ENCODE results near the gene N4BP3. TPM values are rescaled to one million over a fixed set of nuclear protein-coding genes. Genes with fewer than 3 reads are reported as not detected.

Gene N4BP3
- total and polyA plus RNA-seq, 5 donors = 0.15 to 0.79 (median 0.45) TPM

- intact Hi-C loops (cut with DNase I) = no loop called here
- H3K4me1 ChIP-seq (ENCODE audit: control insufficient read depth, insufficient read depth, low read length) = peaks cover 5% of the 10 kb centered on the region
- WGBS = 66% methylated on average over 11 of the region's 11 CpGs
- no peaks in the 10 kb centered on the region for H3K9me3 ChIP-seq (ENCODE audit: control insufficient read depth, low read length)
- no peak overlapping the region for H3K4me3 ChIP-seq (ENCODE audit: low read length)
- DNase-seq (no peak), ATAC-seq (no peak)
- no peaks in the 10 kb centered on the region for H3K27me3 ChIP-seq (ENCODE audit: control insufficient read depth, insufficient read depth)
- no peak overlapping the region for H3K27ac ChIP-seq (ENCODE audit: low read length)
Measured at GRCh38 chr5:178150977-178151734, 37.8 kb downstream of the N4BP3 start.

DNA sequence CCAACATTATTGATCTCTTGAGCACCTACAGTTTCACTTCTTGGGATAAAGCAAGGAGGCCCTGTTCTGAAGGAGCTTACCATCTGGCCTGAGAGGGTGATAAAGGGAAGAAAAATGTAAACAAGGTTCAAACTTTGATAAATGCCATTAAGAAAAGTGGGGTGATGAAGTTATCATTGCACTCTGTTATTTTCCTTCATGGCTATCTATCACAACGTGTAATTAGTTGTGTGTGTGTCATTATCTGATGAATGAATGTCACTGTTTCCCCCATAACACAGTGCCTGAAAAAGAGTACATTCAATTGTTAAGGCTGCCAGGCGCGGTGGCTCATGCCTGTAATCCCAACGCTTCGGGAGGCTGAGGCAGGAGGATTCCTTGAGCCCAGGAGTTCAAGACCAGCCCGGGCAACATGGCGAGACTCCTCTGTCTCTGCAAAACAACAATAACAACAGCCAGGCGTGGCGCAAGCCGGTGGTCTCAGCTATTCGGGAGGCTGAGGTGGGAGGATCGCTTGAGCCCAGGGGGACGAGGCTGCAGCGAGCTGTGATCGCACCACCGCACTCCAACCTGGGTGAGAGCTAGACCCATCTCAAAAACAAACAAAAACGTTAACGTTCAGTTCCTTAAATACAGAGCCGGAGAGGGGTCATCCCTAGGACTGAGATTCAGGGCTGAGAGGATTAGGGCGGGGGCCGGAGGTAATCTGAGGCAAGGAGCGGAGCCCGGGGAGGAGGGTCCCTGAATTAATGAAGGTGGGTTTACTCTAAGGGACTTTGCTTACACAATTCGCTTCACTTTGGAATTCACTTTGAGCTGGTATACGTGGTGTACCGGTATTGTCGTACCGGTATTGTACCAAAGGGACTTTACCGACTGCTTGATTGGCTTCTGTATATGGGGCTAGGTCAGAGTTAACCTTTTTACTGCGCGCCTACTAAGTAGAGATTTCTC is 39.4 kb downstream of the N4BP3 start:
- intact Hi-C loops (cut with DNase I) = no loop called here
- DNase-seq = no peak
- H3K27ac ChIP-seq (ENCODE audit: low read length) = no peak overlapping the region
- H3K4me1 ChIP-seq (ENCODE audit: control insufficient read depth, insufficient read depth, low read length) = peaks cover 5% of the 10 kb centered on the region
- H3K4me3 ChIP-seq (ENCODE audit: low read length) = peak overlapping the region; percentile 68
- WGBS = 52% methylated on average over 31 of the region's 31 CpGs
- no peaks in the 10 kb centered on the region for H3K9me3 ChIP-seq (ENCODE audit: control insufficient read depth, low read length)
- no peaks in the 10 kb centered on the region for H3K27me3 ChIP-seq (ENCODE audit: control insufficient read depth, insufficient read depth)
- no peak for ATAC-seq

GRCh38 chr5:178153530-178154340 is 40.4 kb downstream of the N4BP3 start, which contains the start of gene NHP2:
NHP2 (minus strand) TSS chr5:178153885; CDS start chr5:178153817, 68 bp downstream.
- peak; percentile 99 for ATAC-seq
- peaks cover 5% of the 10 kb centered on the region for H3K4me1 ChIP-seq (ENCODE audit: control insufficient read depth, insufficient read depth, low read length)
- intact Hi-C loops (cut with DNase I) = no loop called here
- H3K27me3 ChIP-seq (ENCODE audit: control insufficient read depth, insufficient read depth) = no peaks in the 10 kb centered on the region
- H3K9me3 ChIP-seq (ENCODE audit: control insufficient read depth, low read length) = no peaks in the 10 kb centered on the region
- WGBS = 2% methylated on average over 68 of the region's 68 CpGs
- peak within 1 kb of the TSS; percentile 68 for H3K4me3 ChIP-seq (ENCODE audit: low read length)
- peak; percentile 98 to 99 (median 99) for DNase-seq
- peak within 1 kb of the TSS; percentile 60 for H3K27ac ChIP-seq (ENCODE audit: low read length)

- ATAC-seq = no peak
- WGBS = 86% methylated on average over 8 of the region's 8 CpGs
- H3K4me3 ChIP-seq (ENCODE audit: low read length) = no peak overlapping the region
- no peak for DNase-seq
- intact Hi-C loops (cut with DNase I) = no loop called here
- no peak overlapping the region for H3K27ac ChIP-seq (ENCODE audit: low read length)
- H3K9me3 ChIP-seq (ENCODE audit: control insufficient read depth, low read length) = no peaks in the 10 kb centered on the region
- no peaks in the 10 kb centered on the region for H3K27me3 ChIP-seq (ENCODE audit: control insufficient read depth, insufficient read depth)
- peaks cover 5% of the 10 kb centered on the region for H3K4me1 ChIP-seq (ENCODE audit: control insufficient read depth, insufficient read depth, low read length)
Measured at GRCh38 chr5:178155065-178155464, 41.7 kb downstream of the N4BP3 start.

GRCh38 chr5:178160176-178160575 is 46.8 kb downstream of the N4BP3 start:
- Histone ChIP-seq H3K4me1 (ENCODE audit: control insufficient read depth, insufficient read depth, low read length) (no peaks in the 10 kb centered on the region), H3K27me3 (ENCODE audit: control insufficient read depth, insufficient read depth) (no peaks in the 10 kb centered on the region), H3K9me3 (ENCODE audit: control insufficient read depth, low read length) (no peaks in the 10 kb centered on the region), H3K4me3 (ENCODE audit: low read length) (no peak overlapping the region), H3K27ac (ENCODE audit: low read length) (no peak overlapping the region)
- 83% methylated on average over 5 of the region's 5 CpGs for WGBS
- no peak for DNase-seq
- intact Hi-C loops (cut with DNase I) = loop anchor here in 2 of 4 donors (5.0 to 10.0 kb wide), 2 partner anchors 83 to 85 kb away; no protein-coding TSS in a partner anchor
- no peak for ATAC-seq

DNA sequence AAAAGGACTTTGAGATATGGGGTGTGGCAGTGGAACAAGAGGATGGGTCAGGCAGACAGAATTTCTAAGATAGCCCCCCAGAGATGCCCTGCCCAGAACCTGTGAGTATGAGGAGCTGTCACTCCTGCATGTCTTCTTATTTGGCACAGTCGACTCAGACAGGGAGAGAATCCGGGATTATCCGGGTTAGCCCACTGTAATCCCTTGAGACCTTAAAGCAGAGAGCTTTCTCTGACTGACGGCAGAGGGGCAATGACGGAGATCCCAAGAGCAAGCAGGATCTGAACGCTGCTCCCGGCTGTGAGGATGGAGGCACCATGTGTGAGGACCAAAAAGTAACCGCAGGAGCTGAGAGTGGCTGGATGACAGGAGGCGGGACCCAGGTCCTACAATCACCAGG is 49.1 kb downstream of the N4BP3 start:
- no peaks in the 10 kb centered on the region for H3K9me3 ChIP-seq (ENCODE audit: control insufficient read depth, low read length)
- H3K4me3 ChIP-seq (ENCODE audit: low read length) = no peak overlapping the region
- WGBS = 78% methylated on average over 9 of the region's 9 CpGs
- ATAC-seq (no peak), DNase-seq (no peak)
- H3K27ac ChIP-seq (ENCODE audit: low read length) = no peak overlapping the region
- intact Hi-C loops (cut with DNase I) = loop anchor here in 2 of 4 donors (5.0 to 10.0 kb wide), 2 partner anchors 85 to 88 kb away; no protein-coding TSS in a partner anchor
- H3K27me3 ChIP-seq (ENCODE audit: control insufficient read depth, insufficient read depth) = no peaks in the 10 kb centered on the region
- no peaks in the 10 kb centered on the region for H3K4me1 ChIP-seq (ENCODE audit: control insufficient read depth, insufficient read depth, low read length)

DNA sequence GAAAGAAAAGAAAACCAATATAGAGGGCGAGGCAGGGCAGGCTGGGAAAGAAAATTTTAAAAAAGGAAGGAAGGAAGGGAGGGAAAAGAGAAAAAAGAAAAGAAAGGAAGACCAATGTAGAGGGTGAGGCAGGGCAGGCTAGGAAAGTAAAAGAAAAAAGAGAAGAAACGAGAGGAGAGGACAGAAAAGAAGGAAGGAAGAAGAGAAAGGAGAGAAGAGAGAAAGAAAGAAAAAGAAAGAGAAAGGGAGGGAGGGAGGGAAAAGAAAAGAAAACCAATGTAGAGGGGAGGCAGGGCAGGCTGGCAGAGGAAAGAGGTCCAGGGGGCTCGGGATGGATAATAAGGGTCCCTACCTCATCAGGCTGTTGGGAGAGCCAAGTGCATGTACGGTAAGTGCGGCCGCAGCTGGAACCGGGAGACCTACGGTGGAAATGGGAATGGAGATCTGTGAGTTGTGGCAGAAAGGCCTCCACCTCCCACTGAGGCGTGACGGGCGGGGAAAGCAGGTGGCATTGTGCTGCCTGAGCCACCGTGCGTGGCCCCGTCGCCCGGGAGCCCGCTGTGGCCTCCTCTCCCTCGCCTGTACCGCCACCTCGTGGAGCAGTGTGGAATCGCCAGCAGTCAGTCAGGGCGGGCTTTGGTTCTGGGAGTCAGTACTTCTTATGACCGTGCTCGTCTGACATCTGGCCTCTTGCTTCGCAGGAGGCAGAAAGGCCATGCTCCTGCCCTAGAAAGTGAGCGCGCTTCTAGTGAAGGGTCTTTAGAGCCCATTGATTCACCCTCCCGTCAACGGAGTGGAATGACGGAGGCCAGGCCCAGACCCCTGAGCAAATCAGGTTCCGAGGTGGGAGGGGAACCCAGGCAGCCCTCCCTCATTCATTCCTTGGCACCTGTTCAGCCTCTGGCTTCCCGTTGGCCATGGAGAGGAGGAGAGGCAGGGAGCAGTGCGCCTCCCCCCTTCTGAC is 50.7 kb downstream of the N4BP3 start:
- H3K4me1 ChIP-seq (ENCODE audit: control insufficient read depth, insufficient read depth, low read length) = no peaks in the 10 kb centered on the region
- peak; percentile 79 to 93 (median 92) for DNase-seq
- no peak overlapping the region for H3K4me3 ChIP-seq (ENCODE audit: low read length)
- H3K27me3 ChIP-seq (ENCODE audit: control insufficient read depth, insufficient read depth) = no peaks in the 10 kb centered on the region
- ATAC-seq = peak; percentile 92 to 95
- intact Hi-C loops (cut with DNase I) = loop anchor here (1.0 to 10.0 kb wide), 5 partner anchors 86 to 89 kb away; no protein-coding TSS in a partner anchor
- no peak overlapping the region for H3K27ac ChIP-seq (ENCODE audit: low read length)
- 8% methylated on average over 33 of the region's 33 CpGs for WGBS
- no peaks in the 10 kb centered on the region for H3K9me3 ChIP-seq (ENCODE audit: control insufficient read depth, low read length)

GRCh38 chr5:178165581-178165980 is 52.2 kb downstream of the N4BP3 start:
- WGBS = 30% methylated on average over 38 of the region's 38 CpGs
- Histone ChIP-seq H3K27ac (ENCODE audit: low read length) (no peak overlapping the region), H3K27me3 (ENCODE audit: control insufficient read depth, insufficient read depth) (no peaks in the 10 kb centered on the region), H3K4me1 (ENCODE audit: control insufficient read depth, insufficient read depth, low read length) (no peaks in the 10 kb centered on the region), H3K4me3 (ENCODE audit: low read length) (no peak overlapping the region), H3K9me3 (ENCODE audit: control insufficient read depth, low read length) (no peaks in the 10 kb centered on the region)
- ATAC-seq (no peak), DNase-seq (no peak)
- intact Hi-C loops (cut with DNase I) = loop anchor here in 3 of 4 donors (2.0 to 10.0 kb wide), 3 partner anchors 89 to 91 kb away; no protein-coding TSS in a partner anchor

DNA sequence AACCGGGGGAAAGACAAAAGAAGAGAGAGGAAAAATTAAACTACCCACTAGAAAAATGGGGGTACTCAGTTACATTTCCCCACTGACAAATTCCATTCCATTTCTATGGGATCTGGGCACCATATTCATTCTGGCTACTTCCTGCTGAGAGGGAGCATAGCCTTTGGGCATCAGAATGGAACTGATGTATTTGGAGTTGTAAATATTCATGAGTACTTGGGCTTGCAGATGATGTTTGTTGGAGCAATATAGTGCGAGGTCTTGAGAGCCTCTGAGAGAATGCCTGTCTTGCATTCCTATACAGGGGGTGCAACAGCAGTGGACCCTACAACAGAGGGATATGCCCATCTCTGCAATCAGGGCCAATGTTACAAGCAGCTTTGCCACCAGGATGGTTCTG is 57.1 kb downstream of the N4BP3 start:
- DNase-seq (no peak), ATAC-seq (no peak)
- Histone ChIP-seq H3K4me3 (ENCODE audit: low read length) (no peak overlapping the region), H3K27me3 (ENCODE audit: control insufficient read depth, insufficient read depth) (no peaks in the 10 kb centered on the region), H3K9me3 (ENCODE audit: control insufficient read depth, low read length) (no peaks in the 10 kb centered on the region), H3K4me1 (ENCODE audit: control insufficient read depth, insufficient read depth, low read length) (no peaks in the 10 kb centered on the region), H3K27ac (ENCODE audit: low read length) (no peak overlapping the region)
- WGBS = 86% methylated on average over 2 of the region's 2 CpGs
- intact Hi-C loops (cut with DNase I) = no loop called here
